C4-2B (cell line): ENCODE data around the gene TNPO3.

Experiments
- ZFX ChIP-seq: fragments of 450-650 bp; IDR thresholded peaks from 2 replicates; pipeline ENCODE4 v1.6.1; 2017
- TF ChIP-seq, protein P1 (sequence below): fragments of 450-650 bp; conservative IDR thresholded peaks from 2 replicates; pipeline ENCODE4 v1.5.1; 2017; ENCODE audit warnings: mild to moderate bottlenecking

DNA sequence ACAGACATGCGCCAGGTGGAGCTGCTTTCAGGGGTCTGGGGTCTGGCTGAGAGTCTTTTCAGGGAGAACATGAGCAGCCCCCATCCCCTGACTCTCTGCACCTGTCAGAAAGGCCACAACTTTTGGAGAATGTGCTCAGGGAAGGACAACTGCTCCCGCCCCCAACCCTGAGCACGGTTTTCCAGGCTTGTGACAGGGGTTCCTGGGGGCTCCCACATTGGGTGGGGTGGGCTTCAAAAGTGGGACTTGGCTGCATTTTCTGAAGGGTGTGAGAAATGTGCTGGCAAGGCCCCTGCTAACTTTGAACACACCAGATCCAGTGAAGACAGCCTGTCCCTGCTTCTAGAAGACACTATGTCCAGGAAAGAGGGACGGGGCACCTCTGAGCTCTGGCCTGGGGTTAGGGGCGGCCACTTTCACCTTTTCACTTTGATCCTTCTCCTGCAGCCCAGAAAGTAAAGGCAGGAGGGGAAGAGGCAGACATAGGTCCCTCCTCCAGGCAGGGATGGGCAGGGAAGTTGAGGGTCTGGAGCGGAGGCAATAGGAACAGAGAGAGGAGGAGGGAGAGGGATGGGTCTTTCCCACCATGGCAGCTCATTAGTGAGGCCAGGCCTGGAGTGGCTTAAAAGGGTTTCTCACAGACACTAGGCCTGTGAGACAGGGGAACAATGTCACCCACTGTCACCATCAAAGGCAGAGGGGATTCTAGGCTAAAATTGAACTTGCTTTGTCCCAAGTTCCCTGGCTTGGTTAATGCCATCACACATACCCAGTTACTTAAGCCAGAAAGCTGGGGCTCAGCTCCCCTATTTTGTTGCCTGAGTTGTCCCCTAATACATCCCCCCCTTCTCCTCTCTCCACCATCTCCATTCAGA is 145.9 kb downstream of the TNPO3 start:
- TF ChIP-seq, protein P1, sequence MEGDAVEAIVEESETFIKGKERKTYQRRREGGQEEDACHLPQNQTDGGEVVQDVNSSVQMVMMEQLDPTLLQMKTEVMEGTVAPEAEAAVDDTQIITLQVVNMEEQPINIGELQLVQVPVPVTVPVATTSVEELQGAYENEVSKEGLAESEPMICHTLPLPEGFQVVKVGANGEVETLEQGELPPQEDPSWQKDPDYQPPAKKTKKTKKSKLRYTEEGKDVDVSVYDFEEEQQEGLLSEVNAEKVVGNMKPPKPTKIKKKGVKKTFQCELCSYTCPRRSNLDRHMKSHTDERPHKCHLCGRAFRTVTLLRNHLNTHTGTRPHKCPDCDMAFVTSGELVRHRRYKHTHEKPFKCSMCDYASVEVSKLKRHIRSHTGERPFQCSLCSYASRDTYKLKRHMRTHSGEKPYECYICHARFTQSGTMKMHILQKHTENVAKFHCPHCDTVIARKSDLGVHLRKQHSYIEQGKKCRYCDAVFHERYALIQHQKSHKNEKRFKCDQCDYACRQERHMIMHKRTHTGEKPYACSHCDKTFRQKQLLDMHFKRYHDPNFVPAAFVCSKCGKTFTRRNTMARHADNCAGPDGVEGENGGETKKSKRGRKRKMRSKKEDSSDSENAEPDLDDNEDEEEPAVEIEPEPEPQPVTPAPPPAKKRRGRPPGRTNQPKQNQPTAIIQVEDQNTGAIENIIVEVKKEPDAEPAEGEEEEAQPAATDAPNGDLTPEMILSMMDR = no peak
- TF ChIP-seq ZFX = no peak
